Cardiac fibroblast (primary cell): ENCODE measurements around the gene CMC4.

Experiments
- DNase-seq, 2 donors: peaks; one replicate each; pipeline versions ENCODE4 v3.0.0 to v3.0.0-alpha.2; 2010; ENCODE audit warnings: low read depth in 2 of 2
- H3K4me3 ChIP-seq, 2 donors: replicated peaks in 1 of 2; 1 replicate in 1 of 2; 2 replicates in 1 of 2; pipeline ENCODE4 v1.5.1; 2011; ENCODE audit warnings: low read depth in 2 of 2, low read length in 2 of 2, mild to moderate bottlenecking in 2 of 2, moderate library complexity in 1 of 2
- TF ChIP-seq, protein P1 (sequence below): IDR thresholded peaks from one replicate; pipeline ENCODE4 v1.5.1; 2011; ENCODE audit warnings: low read depth, mild to moderate bottlenecking, low read length, inconsistent platforms

Gene CMC4

DNA sequence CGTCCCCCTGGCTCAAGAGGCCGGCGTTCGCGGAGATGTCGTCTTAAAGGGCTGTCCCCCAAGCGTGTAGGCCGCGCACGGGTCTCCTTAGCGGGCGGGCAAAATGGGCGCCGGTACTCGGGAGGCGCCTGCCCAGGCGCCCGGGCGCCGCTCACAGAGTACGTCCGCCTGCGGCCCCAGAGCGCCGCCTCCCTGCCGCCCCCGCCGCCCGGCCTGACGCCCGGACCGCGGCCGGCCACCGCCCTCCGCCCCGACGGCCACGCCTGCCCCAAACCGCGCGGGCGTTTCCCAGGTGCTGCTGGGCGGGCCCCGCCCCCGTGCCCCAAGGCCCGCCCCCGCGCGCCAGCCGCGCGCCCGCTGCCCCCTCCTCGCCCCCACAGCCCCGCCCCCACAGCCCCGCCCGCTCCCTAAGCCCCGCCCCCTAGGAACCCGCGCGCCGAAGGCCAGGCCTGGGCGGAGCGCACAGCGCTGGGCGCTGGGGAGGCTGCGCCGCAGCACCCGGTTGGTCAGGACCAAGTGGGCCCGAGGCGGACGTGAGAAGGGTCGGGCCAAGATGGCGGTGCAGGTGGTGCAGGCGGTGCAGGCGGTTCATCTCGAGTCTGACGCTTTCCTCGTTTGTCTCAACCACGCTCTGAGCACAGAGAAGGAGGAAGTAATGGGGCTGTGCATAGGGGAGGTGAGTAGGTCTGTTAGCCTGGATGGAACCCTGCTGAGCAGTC lies at the start of gene CMC4, which contains the start of the genes BRCC3 and MTCP1:
CMC4 (minus strand) TSS at position 162 of the 719 bp plus-strand sequence. CDS start 7,113 bp downstream, outside the sequence.
BRCC3 (plus strand) TSS at position 534 of the 719 bp plus-strand sequence; CDS start at position 554, 20 bp downstream.
MTCP1 (minus strand) TSS at position 162 of the 719 bp plus-strand sequence. CDS start 5,126 bp downstream, outside the sequence.
- H3K4me3 ChIP-seq, result peak within 1 kb of the TSS; percentile 66 to 72
- peak; percentile 75 to 87 for DNase-seq
- TF ChIP-seq, protein P1, sequence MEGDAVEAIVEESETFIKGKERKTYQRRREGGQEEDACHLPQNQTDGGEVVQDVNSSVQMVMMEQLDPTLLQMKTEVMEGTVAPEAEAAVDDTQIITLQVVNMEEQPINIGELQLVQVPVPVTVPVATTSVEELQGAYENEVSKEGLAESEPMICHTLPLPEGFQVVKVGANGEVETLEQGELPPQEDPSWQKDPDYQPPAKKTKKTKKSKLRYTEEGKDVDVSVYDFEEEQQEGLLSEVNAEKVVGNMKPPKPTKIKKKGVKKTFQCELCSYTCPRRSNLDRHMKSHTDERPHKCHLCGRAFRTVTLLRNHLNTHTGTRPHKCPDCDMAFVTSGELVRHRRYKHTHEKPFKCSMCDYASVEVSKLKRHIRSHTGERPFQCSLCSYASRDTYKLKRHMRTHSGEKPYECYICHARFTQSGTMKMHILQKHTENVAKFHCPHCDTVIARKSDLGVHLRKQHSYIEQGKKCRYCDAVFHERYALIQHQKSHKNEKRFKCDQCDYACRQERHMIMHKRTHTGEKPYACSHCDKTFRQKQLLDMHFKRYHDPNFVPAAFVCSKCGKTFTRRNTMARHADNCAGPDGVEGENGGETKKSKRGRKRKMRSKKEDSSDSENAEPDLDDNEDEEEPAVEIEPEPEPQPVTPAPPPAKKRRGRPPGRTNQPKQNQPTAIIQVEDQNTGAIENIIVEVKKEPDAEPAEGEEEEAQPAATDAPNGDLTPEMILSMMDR, result no peak

GRCh38 chrX:155115174-155115819 lies 44.4 kb upstream of the CMC4 start:
- DNase-seq, result no peak
- H3K4me3 ChIP-seq, result no peak overlapping the region
- TF ChIP-seq, protein P1, result no peak

DNA sequence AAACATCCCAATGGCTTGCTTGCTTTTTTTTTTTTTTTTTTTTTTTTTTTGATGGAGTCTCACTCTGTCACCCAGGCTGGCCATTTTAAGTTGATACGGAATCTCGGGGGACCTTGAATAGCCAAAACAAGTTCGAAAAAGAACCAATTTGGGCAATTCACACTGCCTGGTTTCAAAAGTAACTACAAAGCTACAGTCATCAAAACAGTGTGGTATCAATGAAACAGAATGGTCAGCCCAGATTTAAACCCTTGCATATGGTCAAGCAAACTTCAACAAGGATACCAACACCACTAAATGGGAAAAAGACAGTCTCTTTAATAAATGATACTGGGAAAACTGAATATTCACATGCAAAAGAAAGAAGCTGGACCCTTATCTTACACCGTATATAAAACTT lies 42.2 kb upstream of the CMC4 start:
- DNase-seq, result no peak
- no peak overlapping the region for H3K4me3 ChIP-seq
- TF ChIP-seq, protein P1, result no peak

DNA sequence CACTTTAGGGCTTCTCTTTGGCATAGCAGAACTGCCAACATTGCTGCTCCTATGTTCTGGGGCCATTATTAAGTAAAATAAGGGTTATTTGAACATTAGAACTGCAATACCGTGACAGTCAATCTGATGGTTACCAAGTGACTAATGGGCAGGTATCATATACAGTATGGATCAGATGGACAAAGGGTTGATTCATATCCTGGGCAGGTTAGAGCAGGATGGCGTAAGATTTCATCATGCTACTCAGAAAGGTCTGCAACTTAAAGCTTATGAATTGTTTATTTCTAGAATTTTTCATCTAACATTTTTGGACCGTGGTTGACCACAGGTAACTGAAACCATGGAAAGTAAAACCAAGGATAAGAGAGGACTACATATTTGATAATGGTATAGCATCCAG lies 41.2 kb upstream of the CMC4 start:
- DNase-seq, result peak in 1 of 2 donors; percentile 7
- TF ChIP-seq, protein P1, result no peak
- H3K4me3 ChIP-seq, result no peak overlapping the region

DNA sequence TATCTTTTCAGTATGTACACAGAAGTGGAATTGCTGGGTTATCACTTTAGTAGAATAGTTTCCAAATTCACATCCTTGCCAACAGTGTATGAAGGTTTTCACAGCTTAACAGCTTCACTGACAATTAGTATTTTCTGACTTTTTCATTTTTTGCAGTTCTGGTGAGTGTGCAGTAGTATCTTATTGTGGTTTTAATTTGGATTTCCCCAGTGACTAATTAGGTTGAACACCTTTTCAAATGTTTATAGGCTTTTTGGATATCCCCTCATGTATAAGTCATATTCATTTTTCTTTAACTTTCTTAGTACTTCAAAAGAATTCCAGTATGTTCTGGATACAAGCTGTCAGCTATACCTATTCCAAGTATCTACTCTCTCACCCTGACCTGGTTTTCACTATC lies 37.5 kb upstream of the CMC4 start:
- TF ChIP-seq, protein P1, result no peak
- DNase-seq, result no peak
- no peak overlapping the region for H3K4me3 ChIP-seq

- no peak for DNase-seq
- TF ChIP-seq, protein P1, result no peak
- no peak overlapping the region for H3K4me3 ChIP-seq
Measured at GRCh38 chrX:155105919-155106318, 35.0 kb upstream of the CMC4 start.
